A673 (cell line): ENCODE data around the gene DDB1. TPM values are rescaled to one million over a fixed set of nuclear protein-coding genes. Genes with fewer than 3 reads are reported as not detected.

Source experiments
- BruUV-seq: library from RNA; stranded (reverse); fragments of 400-500 nt; replicated peaks from 2 replicates; lab custom pipeline; 2021; lab: Mats Ljungman, UMichigan
- CTCF ChIA-PET: fragments of 300-600 bp; sonication (Branson Sonifier 250); formaldehyde crosslinking; loops from one replicate; lab custom pipeline; 2022; ENCODE audit warnings: antibody characterized with exemption; lab: Charles Lee
- POLR2A ChIA-PET: fragments of 300-600 bp; sonication (Branson Sonifier 250); formaldehyde crosslinking; loops from one replicate; lab custom pipeline; 2022; ENCODE audit warnings: antibody characterized with exemption; ENCODE audit not compliant: low non-redundant PET; lab: Charles Lee
- DNase-seq: peaks from one replicate; pipeline ENCODE4 v3.0.0-alpha.2; 2015; ENCODE audit warnings: low spot score
- H3K27ac ChIP-seq: fragments of 200-600 bp; sonication (generic); 2 replicates; pipeline ENCODE4 v1.5.1; 2016; ENCODE audit warnings: mixed run types, low read depth, mild to moderate bottlenecking, mixed read lengths, antibody characterized with exemption, low read length; ENCODE audit not compliant: poor library complexity, severe bottlenecking
- H3K27me3 ChIP-seq: fragments of 200-600 bp; sonication (generic); replicated peaks from 2 replicates; pipeline ENCODE4 v1.6.1; 2017; ENCODE audit warnings: mixed run types, low read depth, mild to moderate bottlenecking, mixed read lengths, antibody characterized with exemption, low read length; ENCODE audit not compliant: insufficient read depth, poor library complexity
- H3K36me3 ChIP-seq: fragments of 200-600 bp; sonication (generic); 2 replicates; pipeline ENCODE4 v1.6.1; 2016; ENCODE audit warnings: mixed run types, mild to moderate bottlenecking, mixed read lengths, antibody characterized with exemption, low read length; ENCODE audit not compliant: insufficient read depth, poor library complexity, severe bottlenecking
- H3K4me1 ChIP-seq: fragments of 200-600 bp; sonication (generic); 2 replicates; pipeline ENCODE4 v1.6.1; 2017; ENCODE audit warnings: mixed run types, mild to moderate bottlenecking, mixed read lengths, antibody characterized with exemption, low read length; ENCODE audit not compliant: insufficient read depth, poor library complexity, severe bottlenecking
- H3K4me3 ChIP-seq: fragments of 200-600 bp; sonication (generic); 2 replicates; pipeline ENCODE4 v1.5.1; 2016; ENCODE audit warnings: low read depth, mixed run types, mild to moderate bottlenecking, mixed read lengths, low read length; ENCODE audit not compliant: poor library complexity, severe bottlenecking
- H3K9me3 ChIP-seq: fragments of 200-600 bp; sonication (generic); 2 replicates; pipeline ENCODE4 v1.6.1; 2016; ENCODE audit warnings: mixed run types, low read depth, mild to moderate bottlenecking, mixed read lengths, antibody characterized with exemption, low read length; ENCODE audit not compliant: poor library complexity, severe bottlenecking
- EZH2 ChIP-seq: fragments of 200-600 bp; sonication (generic); IDR thresholded peaks from 2 replicates; pipeline ENCODE4 v1.6.1; 2017; ENCODE audit warnings: borderline replicate concordance, low read depth, mild to moderate bottlenecking, mixed read lengths, antibody characterized with exemption, low read length; ENCODE audit not compliant: poor library complexity, severe bottlenecking
- intact Hi-C: fragments of 100-400 bp; cut with micrococcal nuclease; formaldehyde crosslinking; loops from one replicate; pipeline ENCODE4 v1.10.0; 2022; ENCODE audit not compliant: unreplicated experiment
- total RNA-seq: library from RNA; stranded (reverse); gene quantifications from 2 replicates; pipeline ENCODE4 v1.2.3, GENCODE V29; 2021
- TF ChIP-seq, protein P1 (sequence below): fragments of 300-800, 200-600 bp; sonication (generic); conservative IDR thresholded peaks from 2 replicates; pipeline ENCODE4 v1.5.1; 2017; ENCODE audit warnings: low read depth, mild to moderate bottlenecking, antibody characterized with exemption, low read length, moderate library complexity, mixed read lengths

DDB1 gene
- total RNA-seq, 1 experiment from 2014 or later, result 305 TPM

DNA sequence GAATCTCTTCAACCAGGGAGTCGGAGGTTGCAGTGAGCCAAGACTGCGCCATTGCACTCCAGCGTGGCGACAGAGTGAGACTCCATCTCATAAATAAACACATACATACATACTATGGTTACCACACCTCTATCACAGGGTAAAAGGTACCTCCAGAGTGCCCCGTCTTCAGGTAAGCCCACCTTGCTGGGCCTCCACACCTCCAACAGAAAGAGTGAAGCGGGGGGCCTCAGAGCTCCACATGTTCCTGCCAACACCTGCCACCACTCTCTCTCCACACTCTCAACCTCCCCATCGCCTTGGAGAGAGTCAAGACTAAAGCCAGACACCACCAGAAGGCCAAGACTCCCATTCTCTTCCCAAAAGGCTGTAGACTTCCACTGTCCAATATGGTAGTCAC lies 27.5 kb downstream of the DDB1 start:
- TF ChIP-seq EZH2, result no peak
- TF ChIP-seq, protein P1, sequence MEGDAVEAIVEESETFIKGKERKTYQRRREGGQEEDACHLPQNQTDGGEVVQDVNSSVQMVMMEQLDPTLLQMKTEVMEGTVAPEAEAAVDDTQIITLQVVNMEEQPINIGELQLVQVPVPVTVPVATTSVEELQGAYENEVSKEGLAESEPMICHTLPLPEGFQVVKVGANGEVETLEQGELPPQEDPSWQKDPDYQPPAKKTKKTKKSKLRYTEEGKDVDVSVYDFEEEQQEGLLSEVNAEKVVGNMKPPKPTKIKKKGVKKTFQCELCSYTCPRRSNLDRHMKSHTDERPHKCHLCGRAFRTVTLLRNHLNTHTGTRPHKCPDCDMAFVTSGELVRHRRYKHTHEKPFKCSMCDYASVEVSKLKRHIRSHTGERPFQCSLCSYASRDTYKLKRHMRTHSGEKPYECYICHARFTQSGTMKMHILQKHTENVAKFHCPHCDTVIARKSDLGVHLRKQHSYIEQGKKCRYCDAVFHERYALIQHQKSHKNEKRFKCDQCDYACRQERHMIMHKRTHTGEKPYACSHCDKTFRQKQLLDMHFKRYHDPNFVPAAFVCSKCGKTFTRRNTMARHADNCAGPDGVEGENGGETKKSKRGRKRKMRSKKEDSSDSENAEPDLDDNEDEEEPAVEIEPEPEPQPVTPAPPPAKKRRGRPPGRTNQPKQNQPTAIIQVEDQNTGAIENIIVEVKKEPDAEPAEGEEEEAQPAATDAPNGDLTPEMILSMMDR, result no peak
- intact Hi-C loops, result no loop called here
- CTCF ChIA-PET, result no interaction called here
- no peaks in the 10 kb centered on the region for H3K27me3 ChIP-seq
- no peak overlapping the region for H3K27ac ChIP-seq
- H3K36me3 ChIP-seq, result peaks cover 97% of the 10 kb centered on the region
- POLR2A ChIA-PET, result no interaction called here
- no peaks in the 10 kb centered on the region for H3K4me1 ChIP-seq
- BruUV-seq, result no TSS peak
- DNase-seq, result no peak
- no peak overlapping the region for H3K4me3 ChIP-seq
- no peaks in the 10 kb centered on the region for H3K9me3 ChIP-seq

- BruUV-seq, result no TSS peak
- ChIA-PET POLR2A (no interaction called here), CTCF (no interaction called here)
- H3K4me1 ChIP-seq, result no peaks in the 10 kb centered on the region
- H3K9me3 ChIP-seq, result no peaks in the 10 kb centered on the region
- no peak overlapping the region for H3K27ac ChIP-seq
- peaks cover 97% of the 10 kb centered on the region for H3K36me3 ChIP-seq
- no peaks in the 10 kb centered on the region for H3K27me3 ChIP-seq
- intact Hi-C loops, result no loop called here
- no peak for DNase-seq
- no peak overlapping the region for H3K4me3 ChIP-seq
- TF ChIP-seq, protein P1, result no peak
- TF ChIP-seq EZH2, result no peak
Measured at GRCh38 chr11:61303725-61304124, 29.2 kb downstream of the DDB1 start.

GRCh38 chr11:61302550-61302949 lies 30.4 kb downstream of the DDB1 start:
- BruUV-seq, result no TSS peak
- ChIA-PET CTCF (no interaction called here), POLR2A (no interaction called here)
- Histone ChIP-seq H3K27me3 (no peaks in the 10 kb centered on the region), H3K27ac (no peak overlapping the region), H3K9me3 (no peaks in the 10 kb centered on the region), H3K4me1 (no peaks in the 10 kb centered on the region), H3K36me3 (peaks cover 85% of the 10 kb centered on the region), H3K4me3 (no peak overlapping the region)
- intact Hi-C loops, result no loop called here
- DNase-seq, result no peak
- no peak for TF ChIP-seq EZH2
- TF ChIP-seq, protein P1, result no peak
